Colonic mucosa (tissue), 4 donors: ENCODE data around the gene CCDC197. TPM values are rescaled to one million over a fixed set of nuclear protein-coding genes. Genes with fewer than 3 reads are reported as not detected.

Experiments used
- DNase-seq: peaks from one replicate; pipeline ENCODE4 v3.0.0-alpha.2; 2020
- H3K27ac ChIP-seq: fragments of 200-600 bp; one replicate; pipeline ENCODE4 v1.8.0; 2021
- H3K27me3 ChIP-seq: fragments of 200-600 bp; one replicate; pipeline ENCODE4 v1.8.0; 2021
- H3K36me3 ChIP-seq: fragments of 200-600 bp; one replicate; pipeline ENCODE4 v1.8.0; 2021
- H3K4me1 ChIP-seq: fragments of 200-600 bp; one replicate; pipeline ENCODE4 v1.8.0; 2021; ENCODE audit warnings: mild to moderate bottlenecking
- H3K4me3 ChIP-seq: fragments of 200-600 bp; one replicate; pipeline ENCODE4 v1.8.0; 2021
- H3K9ac ChIP-seq, 2 donors: one replicate each; pipeline ENCODE4 v1.7.0; 2013; ENCODE audit warnings: control low read depth in 2 of 2, low read depth in 2 of 2, low read length in 2 of 2
- H3K9me3 ChIP-seq: fragments of 200-600 bp; one replicate; pipeline ENCODE4 v1.8.0; 2021
- intact Hi-C: fragments of 100-400 bp; cut with DNase I; formaldehyde crosslinking; loops from one replicate; pipeline ENCODE4 v1.14.1; 2022
- total RNA-seq, 2 donors: library from RNA; stranded (reverse); fragmentation: NEBNext Ultra II Directional in 1 of 2; extraction: Animal tissue kit (Norgen Biotek cat#: 25700) in 1 of 2; gene quantifications; one replicate each; pipeline ENCODE4 v1.2.1, GENCODE V29; 2021
- TF ChIP-seq, protein P1 (sequence below): fragments of 200-600 bp; IDR thresholded peaks from one replicate; pipeline ENCODE4 v1.8.0; 2022; ENCODE audit warnings: antibody characterized with exemption, mild to moderate bottlenecking
- donor health status: healthy.
- donor health status: DM: no; HTN: no; CAD: no.
- donor health status: DM: no; HTN: no; CAD: no.

CCDC197 gene
- total RNA-seq, 2 donors from 2014 or later = not detected

DNA sequence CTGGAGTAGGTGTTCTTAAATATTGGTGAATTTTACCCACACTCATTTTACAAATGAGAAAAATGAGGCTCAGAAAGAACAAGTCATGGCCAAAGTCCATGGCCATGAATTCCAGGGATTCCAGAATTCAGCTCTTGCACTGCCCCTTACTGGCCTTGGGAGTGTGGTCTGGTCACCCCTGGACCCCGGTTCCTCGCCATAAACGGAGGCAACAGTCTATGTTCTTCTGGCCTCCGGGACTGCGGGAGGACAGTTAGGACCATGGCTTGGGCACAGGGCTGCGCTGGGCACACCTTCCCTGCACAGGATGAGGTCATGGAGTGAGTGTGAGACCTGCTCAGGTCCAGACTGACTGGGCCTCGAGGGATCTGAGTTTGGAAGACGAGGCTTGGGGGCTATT, 6.9 kb downstream of the CCDC197 start:
- no peak for DNase-seq
- H3K9me3 ChIP-seq = no peaks in the 10 kb centered on the region
- intact Hi-C loops = no loop called here
- no peaks in the 10 kb centered on the region for H3K36me3 ChIP-seq
- H3K9ac ChIP-seq = no peak overlapping the region
- no peak overlapping the region for H3K27ac ChIP-seq
- no peaks in the 10 kb centered on the region for H3K4me1 ChIP-seq
- H3K27me3 ChIP-seq = no peaks in the 10 kb centered on the region
- no peak overlapping the region for H3K4me3 ChIP-seq
- TF ChIP-seq, protein P1, sequence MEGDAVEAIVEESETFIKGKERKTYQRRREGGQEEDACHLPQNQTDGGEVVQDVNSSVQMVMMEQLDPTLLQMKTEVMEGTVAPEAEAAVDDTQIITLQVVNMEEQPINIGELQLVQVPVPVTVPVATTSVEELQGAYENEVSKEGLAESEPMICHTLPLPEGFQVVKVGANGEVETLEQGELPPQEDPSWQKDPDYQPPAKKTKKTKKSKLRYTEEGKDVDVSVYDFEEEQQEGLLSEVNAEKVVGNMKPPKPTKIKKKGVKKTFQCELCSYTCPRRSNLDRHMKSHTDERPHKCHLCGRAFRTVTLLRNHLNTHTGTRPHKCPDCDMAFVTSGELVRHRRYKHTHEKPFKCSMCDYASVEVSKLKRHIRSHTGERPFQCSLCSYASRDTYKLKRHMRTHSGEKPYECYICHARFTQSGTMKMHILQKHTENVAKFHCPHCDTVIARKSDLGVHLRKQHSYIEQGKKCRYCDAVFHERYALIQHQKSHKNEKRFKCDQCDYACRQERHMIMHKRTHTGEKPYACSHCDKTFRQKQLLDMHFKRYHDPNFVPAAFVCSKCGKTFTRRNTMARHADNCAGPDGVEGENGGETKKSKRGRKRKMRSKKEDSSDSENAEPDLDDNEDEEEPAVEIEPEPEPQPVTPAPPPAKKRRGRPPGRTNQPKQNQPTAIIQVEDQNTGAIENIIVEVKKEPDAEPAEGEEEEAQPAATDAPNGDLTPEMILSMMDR = no peak

GRCh38 chr14:94005324-94006073, 8.4 kb downstream of the CCDC197 start:
- TF ChIP-seq, protein P1 = no peak
- H3K36me3 ChIP-seq = no peaks in the 10 kb centered on the region
- no peaks in the 10 kb centered on the region for H3K9me3 ChIP-seq
- intact Hi-C loops = no loop called here
- no peak for DNase-seq
- H3K27me3 ChIP-seq = no peaks in the 10 kb centered on the region
- no peaks in the 10 kb centered on the region for H3K4me1 ChIP-seq
- H3K27ac ChIP-seq = no peak overlapping the region
- H3K9ac ChIP-seq = no peak overlapping the region
- H3K4me3 ChIP-seq = no peak overlapping the region

DNA sequence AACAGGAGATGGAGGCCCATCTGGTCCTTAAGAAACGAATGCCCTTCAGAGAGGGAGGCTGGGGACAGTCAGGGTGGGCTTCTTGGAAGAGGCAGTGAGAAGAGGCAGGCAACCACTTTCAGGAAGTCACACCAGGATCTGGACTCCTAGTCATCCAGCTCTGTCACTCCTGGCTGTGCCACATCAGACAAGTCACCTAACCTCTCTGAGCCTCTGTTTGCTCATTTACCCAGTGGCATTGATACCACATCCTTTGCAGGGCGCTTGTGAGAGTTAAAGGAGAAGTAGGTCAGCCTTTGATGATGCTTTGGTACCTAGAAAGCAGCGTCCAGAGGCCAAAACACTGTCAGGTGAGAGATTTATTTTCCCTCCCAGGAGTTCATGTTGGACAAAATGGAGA, 11.1 kb downstream of the CCDC197 start:
- TF ChIP-seq, protein P1 = no peak
- Histone ChIP-seq H3K4me1 (no peaks in the 10 kb centered on the region), H3K9me3 (no peaks in the 10 kb centered on the region), H3K27me3 (no peaks in the 10 kb centered on the region), H3K9ac (no peak overlapping the region), H3K36me3 (no peaks in the 10 kb centered on the region), H3K27ac (no peak overlapping the region), H3K4me3 (no peak overlapping the region)
- no peak for DNase-seq
- intact Hi-C loops = no loop called here

DNA sequence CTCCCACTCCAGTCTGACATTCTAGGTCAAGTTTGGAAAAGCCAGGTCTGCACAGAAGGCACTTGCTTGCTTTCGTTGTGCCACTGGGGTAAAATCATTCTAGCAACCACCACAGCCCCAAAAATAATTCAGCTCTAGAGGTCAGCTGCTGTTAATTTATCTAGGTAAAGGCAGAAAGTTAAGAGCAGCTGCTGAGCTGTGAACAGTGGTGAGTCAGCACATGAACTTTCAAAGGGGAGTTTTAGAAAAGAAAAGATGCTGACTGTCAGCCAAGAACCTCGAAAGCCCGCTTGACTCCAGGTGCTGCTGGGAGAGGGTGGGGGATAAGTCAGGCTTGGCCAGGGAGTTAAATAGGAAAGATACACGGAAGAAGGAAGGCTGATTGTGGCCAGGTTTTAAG, 12.7 kb downstream of the CCDC197 start:
- Histone ChIP-seq H3K27ac (no peak overlapping the region), H3K4me1 (no peaks in the 10 kb centered on the region), H3K9ac (no peak overlapping the region), H3K4me3 (no peak overlapping the region), H3K9me3 (no peaks in the 10 kb centered on the region), H3K27me3 (no peaks in the 10 kb centered on the region), H3K36me3 (no peaks in the 10 kb centered on the region)
- TF ChIP-seq, protein P1 = no peak
- DNase-seq = no peak
- intact Hi-C loops = no loop called here

- no peak for DNase-seq
- Histone ChIP-seq H3K4me3 (no peak overlapping the region), H3K27ac (no peak overlapping the region), H3K4me1 (no peaks in the 10 kb centered on the region), H3K36me3 (no peaks in the 10 kb centered on the region), H3K27me3 (no peaks in the 10 kb centered on the region), H3K9me3 (no peaks in the 10 kb centered on the region), H3K9ac (no peak overlapping the region)
- TF ChIP-seq, protein P1 = no peak
- intact Hi-C loops = no loop called here
Observed at GRCh38 chr14:94010625-94011024, 13.5 kb downstream of the CCDC197 start.
